Measurements from ENCODE around the gene HNRNPH3. TPM values are rescaled to one million over a fixed set of nuclear protein-coding genes. Genes with fewer than 3 reads are reported as not detected.

Gene HNRNPH3
- total RNA-seq, 1 donor from 2014 or later, result 238 TPM

DNA sequence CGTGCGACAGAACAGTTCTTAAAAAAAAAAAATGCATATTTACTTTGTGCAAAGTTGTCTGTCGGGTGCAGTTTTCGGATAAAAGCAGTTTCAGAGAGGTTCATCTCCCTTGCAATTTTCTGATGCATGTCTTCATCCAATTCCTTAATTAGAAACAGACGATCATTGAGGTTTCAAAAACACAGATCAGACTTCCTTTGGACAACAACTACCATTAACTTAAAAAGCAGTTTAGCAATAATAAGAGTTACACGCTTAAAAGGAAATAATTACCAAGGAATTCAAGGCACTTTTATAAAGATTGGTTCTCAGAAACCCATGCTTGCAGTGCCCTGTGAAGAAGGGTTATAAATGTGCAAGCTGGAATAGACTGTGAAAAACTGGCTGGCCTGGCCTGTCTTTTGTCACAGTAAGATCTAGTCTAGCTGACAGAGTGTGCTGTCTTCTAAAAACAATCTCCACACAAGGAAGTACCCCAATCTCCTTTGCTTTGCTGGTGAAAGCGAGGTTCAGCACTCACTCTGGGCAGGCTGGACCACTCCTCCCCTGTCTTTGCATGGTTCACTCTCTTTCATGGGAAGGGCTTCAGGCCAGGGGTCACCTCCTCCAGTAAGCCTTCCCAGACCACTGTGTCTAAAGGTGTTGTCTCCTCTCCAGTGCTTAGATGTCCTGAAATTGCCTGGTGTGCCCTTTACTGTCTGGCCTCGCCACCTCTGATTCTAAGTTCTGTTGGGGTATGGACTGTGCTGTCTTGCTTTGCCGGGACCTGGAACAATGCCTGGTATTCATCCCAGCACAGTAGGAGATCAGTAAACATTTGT lies 34.8 kb upstream of the HNRNPH3 start:
- no peak for DNase-seq (ENCODE audit: low read depth, low spot score)
- H3K4me3 Mint-ChIP-seq, result no peak overlapping the region
- no peak for TF ChIP-seq CTCF (conservative IDR thresholded peaks at IDR 0.05)
- no peaks in the 10 kb centered on the region for H3K27me3 Mint-ChIP-seq (ENCODE audit: low read depth)
- H3K4me1 Mint-ChIP-seq, result no peaks in the 10 kb centered on the region
- no peaks in the 10 kb centered on the region for H3K36me3 Mint-ChIP-seq (ENCODE audit: low read depth)
- no peak overlapping the region for H3K27ac Mint-ChIP-seq (ENCODE audit: unreplicated experiment)
- H3K9me3 Mint-ChIP-seq, result no peaks in the 10 kb centered on the region

GRCh38 chr10:68301301-68301700 lies 30.6 kb upstream of the HNRNPH3 start:
- H3K4me3 Mint-ChIP-seq, result no peak overlapping the region
- no peaks in the 10 kb centered on the region for H3K9me3 Mint-ChIP-seq
- no peak for TF ChIP-seq CTCF (conservative IDR thresholded peaks at IDR 0.05)
- peak overlapping the region; percentile 52 for H3K27ac Mint-ChIP-seq (ENCODE audit: unreplicated experiment)
- no peak for DNase-seq (ENCODE audit: low read depth, low spot score)
- peaks cover 3% of the 10 kb centered on the region for H3K4me1 Mint-ChIP-seq
- no peaks in the 10 kb centered on the region for H3K27me3 Mint-ChIP-seq (ENCODE audit: low read depth)
- H3K36me3 Mint-ChIP-seq (ENCODE audit: low read depth), result no peaks in the 10 kb centered on the region

- H3K27me3 Mint-ChIP-seq (ENCODE audit: low read depth), result no peaks in the 10 kb centered on the region
- peak; percentile 75 for TF ChIP-seq CTCF (conservative IDR thresholded peaks at IDR 0.05)
- peaks cover 3% of the 10 kb centered on the region for H3K4me1 Mint-ChIP-seq
- no peak overlapping the region for H3K27ac Mint-ChIP-seq (ENCODE audit: unreplicated experiment)
- H3K4me3 Mint-ChIP-seq, result no peak overlapping the region
- no peaks in the 10 kb centered on the region for H3K36me3 Mint-ChIP-seq (ENCODE audit: low read depth)
- DNase-seq (ENCODE audit: low read depth, low spot score), result no peak
- no peaks in the 10 kb centered on the region for H3K9me3 Mint-ChIP-seq
Measured at GRCh38 chr10:68301790-68302502, 29.9 kb upstream of the HNRNPH3 start.

GRCh38 chr10:68302503-68302823 lies 29.4 kb upstream of the HNRNPH3 start:
- Mint-ChIP-seq H3K27ac (ENCODE audit: unreplicated experiment) (no peak overlapping the region), H3K4me1 (peaks cover 3% of the 10 kb centered on the region), H3K9me3 (no peaks in the 10 kb centered on the region), H3K4me3 (no peak overlapping the region), H3K36me3 (ENCODE audit: low read depth) (no peaks in the 10 kb centered on the region), H3K27me3 (ENCODE audit: low read depth) (no peaks in the 10 kb centered on the region)
- TF ChIP-seq CTCF (conservative IDR thresholded peaks at IDR 0.05), result no peak
- DNase-seq (ENCODE audit: low read depth, low spot score), result no peak

GRCh38 chr10:68302871-68303270 lies 29.0 kb upstream of the HNRNPH3 start:
- no peak overlapping the region for H3K4me3 Mint-ChIP-seq
- H3K27me3 Mint-ChIP-seq (ENCODE audit: low read depth), result no peaks in the 10 kb centered on the region
- no peaks in the 10 kb centered on the region for H3K36me3 Mint-ChIP-seq (ENCODE audit: low read depth)
- no peaks in the 10 kb centered on the region for H3K9me3 Mint-ChIP-seq
- TF ChIP-seq CTCF (conservative IDR thresholded peaks at IDR 0.05), result no peak
- no peak for DNase-seq (ENCODE audit: low read depth, low spot score)
- H3K4me1 Mint-ChIP-seq, result peaks cover 3% of the 10 kb centered on the region
- no peak overlapping the region for H3K27ac Mint-ChIP-seq (ENCODE audit: unreplicated experiment)
